Activated naive CD8-positive, alpha-beta T cell (primary cell): ENCODE measurements around the gene LAT.
A peak's percentile ranks its signal among the peaks of the same experiment; 100 is the strongest.
"Not testable (repeated sequence)": the region's sequence is repeated elsewhere in the genome, so short reads cannot be mapped to it uniquely, and the experiment has no call there.

ENCODE experiments used
- H3K27ac Mint-ChIP-seq: one replicate; pipeline ENCODE4 v1.8.0; 2021; ENCODE audit warnings: mixed read lengths
- H3K27me3 Mint-ChIP-seq: one replicate; pipeline ENCODE4 v1.8.0; 2021; ENCODE audit warnings: mixed read lengths
- H3K36me3 Mint-ChIP-seq: one replicate; pipeline ENCODE4 v1.8.0; 2021; ENCODE audit warnings: mixed read lengths
- H3K4me1 Mint-ChIP-seq: one replicate; pipeline ENCODE4 v1.8.0; 2021; ENCODE audit warnings: low read depth, mixed read lengths
- H3K4me3 Mint-ChIP-seq: one replicate; pipeline ENCODE4 v1.8.0; 2021; ENCODE audit warnings: mild to moderate bottlenecking, mixed read lengths
- H3K9me3 Mint-ChIP-seq: one replicate; pipeline ENCODE4 v1.8.0; 2021; ENCODE audit warnings: low read depth, mixed read lengths

Gene LAT

DNA sequence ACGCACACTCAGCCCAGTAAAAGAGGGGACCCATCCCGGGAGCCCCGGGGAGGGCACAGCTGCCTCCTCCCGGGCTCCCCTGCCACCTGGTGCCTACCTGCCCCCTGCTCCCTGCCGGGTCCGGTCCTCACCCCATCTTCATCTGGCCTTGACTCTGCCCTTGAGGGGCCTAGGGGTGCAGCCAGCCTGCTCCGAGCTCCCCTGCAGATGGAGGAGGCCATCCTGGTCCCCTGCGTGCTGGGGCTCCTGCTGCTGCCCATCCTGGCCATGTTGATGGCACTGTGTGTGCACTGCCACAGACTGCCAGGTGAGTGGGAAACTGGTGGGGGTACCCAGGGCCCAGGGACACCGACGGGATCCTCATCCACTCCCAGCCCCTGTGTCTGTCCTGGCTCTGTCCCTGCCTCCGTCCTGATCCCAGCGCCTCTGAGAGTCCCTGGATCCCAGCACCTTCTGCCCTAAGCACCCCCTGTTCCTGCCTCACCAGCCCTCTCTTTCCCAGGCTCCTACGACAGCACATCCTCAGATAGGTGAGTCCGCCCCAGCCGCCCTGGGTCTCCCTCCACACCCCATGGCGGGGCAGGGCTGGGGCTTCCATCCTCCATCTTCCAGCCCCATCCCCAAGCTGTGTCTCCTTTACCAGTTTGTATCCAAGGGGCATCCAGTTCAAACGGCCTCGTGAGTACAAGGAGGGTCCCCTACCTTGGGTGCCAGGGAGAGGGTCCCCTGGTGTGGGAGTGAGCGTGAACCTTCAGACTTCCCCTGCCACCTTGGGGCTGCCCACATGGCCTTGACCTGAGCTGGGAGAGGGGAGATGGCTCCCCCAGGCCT is 574 bp downstream of the LAT start:
- Mint-ChIP-seq H3K36me3 (peaks cover 30% of the 10 kb centered on the region), H3K4me3 (peak overlapping the region; percentile 89), H3K4me1 (peaks cover 42% of the 10 kb centered on the region), H3K27me3 (no peaks in the 10 kb centered on the region), H3K9me3 (no peaks in the 10 kb centered on the region), H3K27ac (peak overlapping the region; percentile 98)

DNA sequence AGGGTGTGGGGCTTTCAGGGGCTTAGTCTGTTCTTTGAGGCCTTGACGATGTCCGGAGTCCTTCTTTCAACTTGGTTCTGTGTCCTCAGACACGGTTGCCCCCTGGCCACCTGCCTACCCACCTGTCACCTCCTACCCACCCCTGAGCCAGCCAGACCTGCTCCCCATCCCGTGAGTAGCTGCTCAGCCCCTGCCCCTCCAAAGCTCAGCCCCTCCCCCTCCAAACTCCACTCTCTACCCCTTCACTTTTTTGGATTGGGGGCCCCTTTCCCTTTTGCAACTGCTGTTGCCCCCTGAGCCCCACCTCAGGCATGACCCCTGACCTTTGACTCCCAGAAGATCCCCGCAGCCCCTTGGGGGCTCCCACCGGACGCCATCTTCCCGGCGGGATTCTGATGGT is 1.2 kb downstream of the LAT start:
- Mint-ChIP-seq H3K27ac (peak overlapping the region; percentile 98), H3K27me3 (no peaks in the 10 kb centered on the region), H3K4me3 (peak overlapping the region; percentile 89), H3K36me3 (peaks cover 33% of the 10 kb centered on the region), H3K4me1 (peaks cover 48% of the 10 kb centered on the region), H3K9me3 (no peaks in the 10 kb centered on the region)

DNA sequence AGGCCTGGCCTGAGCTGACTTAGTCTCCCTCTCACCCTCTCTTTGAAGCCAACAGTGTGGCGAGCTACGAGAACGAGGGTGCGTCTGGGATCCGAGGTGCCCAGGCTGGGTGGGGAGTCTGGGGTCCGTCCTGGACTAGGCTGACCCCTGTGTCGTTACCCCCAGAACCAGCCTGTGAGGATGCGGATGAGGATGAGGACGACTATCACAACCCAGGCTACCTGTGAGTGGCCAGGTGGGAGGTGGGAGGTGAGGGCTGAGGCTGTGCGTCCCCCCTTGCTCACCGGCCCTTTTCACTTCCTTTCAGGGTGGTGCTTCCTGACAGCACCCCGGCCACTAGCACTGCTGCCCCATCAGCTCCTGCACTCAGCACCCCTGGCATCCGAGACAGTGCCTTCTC is 1.6 kb downstream of the LAT start:
- H3K36me3 Mint-ChIP-seq, result peaks cover 33% of the 10 kb centered on the region
- H3K4me1 Mint-ChIP-seq, result peaks cover 52% of the 10 kb centered on the region
- peak overlapping the region; percentile 98 for H3K27ac Mint-ChIP-seq

GRCh38 chr16:28987170-28987853 is 2.5 kb downstream of the LAT start:
- H3K36me3 Mint-ChIP-seq, result peaks cover 28% of the 10 kb centered on the region
- H3K27me3 Mint-ChIP-seq, result no peaks in the 10 kb centered on the region
- peak overlapping the region; percentile 89 for H3K4me3 Mint-ChIP-seq
- H3K27ac Mint-ChIP-seq, result peak overlapping the region; percentile 98
- H3K4me1 Mint-ChIP-seq, result peaks cover 57% of the 10 kb centered on the region
- H3K9me3 Mint-ChIP-seq, result no peaks in the 10 kb centered on the region

More for the DNA sequence above, 1.6 kb downstream of the LAT start:
- Mint-ChIP-seq H3K9me3 (no peaks in the 10 kb centered on the region), H3K27me3 (no peaks in the 10 kb centered on the region), H3K4me3 (peak overlapping the region; percentile 89)

DNA sequence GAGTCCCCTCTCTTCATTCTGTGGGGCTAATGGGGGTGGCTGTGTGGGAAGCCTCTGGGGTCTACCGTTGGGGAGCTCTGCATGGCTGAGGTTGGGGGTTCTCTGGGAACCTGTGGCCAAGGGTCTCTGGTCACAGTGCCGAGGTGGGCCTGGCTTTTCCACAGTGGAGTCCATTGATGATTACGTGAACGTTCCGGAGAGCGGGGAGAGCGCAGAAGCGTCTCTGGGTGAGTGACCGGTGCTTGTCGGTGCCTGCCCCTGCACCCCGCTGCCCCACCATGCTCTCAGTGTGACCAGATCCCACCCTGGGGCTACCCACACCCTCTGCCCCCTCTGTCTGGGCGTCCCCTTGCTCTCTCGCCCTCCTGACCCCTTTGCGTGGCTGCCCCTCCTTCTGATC is 4.5 kb downstream of the LAT start:
- Mint-ChIP-seq H3K4me3 (peak overlapping the region; percentile 89), H3K27me3 (no peaks in the 10 kb centered on the region), H3K27ac (peak overlapping the region; percentile 98), H3K36me3 (peaks cover 19% of the 10 kb centered on the region), H3K4me1 (peaks cover 61% of the 10 kb centered on the region), H3K9me3 (no peaks in the 10 kb centered on the region)

DNA sequence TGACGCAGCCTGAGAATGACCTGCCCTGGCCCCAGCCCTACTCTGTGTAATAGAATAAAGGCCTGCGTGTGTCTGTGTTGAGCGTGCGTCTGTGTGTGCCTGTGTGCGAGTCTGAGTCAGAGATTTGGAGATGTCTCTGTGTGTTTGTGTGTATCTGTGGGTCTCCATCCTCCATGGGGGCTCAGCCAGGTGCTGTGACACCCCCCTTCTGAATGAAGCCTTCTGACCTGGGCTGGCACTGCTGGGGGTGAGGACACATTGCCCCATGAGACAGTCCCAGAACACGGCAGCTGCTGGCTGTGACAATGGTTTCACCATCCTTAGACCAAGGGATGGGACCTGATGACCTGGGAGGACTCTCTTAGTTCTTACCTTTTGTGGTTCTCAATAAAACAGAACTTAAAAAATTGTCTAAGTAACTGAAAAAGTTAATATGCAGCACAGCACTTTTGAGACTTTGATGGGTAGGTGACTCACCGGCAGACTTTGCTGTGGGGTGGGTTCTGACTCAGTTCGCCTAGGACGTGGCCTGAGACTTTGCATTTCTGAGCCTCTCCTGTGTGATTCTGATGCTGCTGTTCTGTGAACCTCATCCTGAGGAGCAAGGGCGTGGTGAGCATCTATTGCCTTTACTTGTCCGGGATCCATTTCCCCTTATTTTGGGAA is 5.7 kb downstream of the LAT start:
- H3K4me1 Mint-ChIP-seq, result peaks cover 63% of the 10 kb centered on the region
- peaks cover 19% of the 10 kb centered on the region for H3K36me3 Mint-ChIP-seq

DNA sequence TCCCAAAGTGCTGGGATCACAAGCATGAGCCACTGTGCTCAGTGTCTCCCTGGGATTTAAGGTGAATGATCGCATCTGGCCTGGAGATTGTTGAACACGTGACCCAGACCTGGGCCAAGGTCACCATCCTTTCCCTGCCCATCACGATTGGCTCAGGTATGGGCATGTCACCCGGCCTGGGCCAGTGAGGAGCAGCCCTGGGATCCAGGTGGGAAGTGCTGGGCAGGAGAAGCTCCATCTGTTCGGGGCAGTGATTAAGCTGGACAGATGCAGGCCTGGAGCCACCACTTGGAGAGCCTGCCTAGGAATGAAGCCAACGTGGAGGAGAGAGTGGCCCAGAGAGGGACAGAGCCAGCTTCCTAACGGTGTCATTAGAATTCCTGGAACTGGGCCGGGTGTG is 6.8 kb downstream of the LAT start:
- Mint-ChIP-seq H3K27me3 (no peaks in the 10 kb centered on the region), H3K27ac (peak overlapping the region; percentile 98), H3K4me1 (peaks cover 63% of the 10 kb centered on the region), H3K36me3 (peaks cover 19% of the 10 kb centered on the region), H3K4me3 (no peak overlapping the region), H3K9me3 (no peaks in the 10 kb centered on the region)

More for the DNA sequence above, 5.7 kb downstream of the LAT start:
- no peaks in the 10 kb centered on the region for H3K9me3 Mint-ChIP-seq
- H3K4me3 Mint-ChIP-seq, result peak overlapping the region; percentile 89
- no peaks in the 10 kb centered on the region for H3K27me3 Mint-ChIP-seq
- H3K27ac Mint-ChIP-seq, result peak overlapping the region; percentile 98

GRCh38 chr16:28992496-28992895 is 7.6 kb downstream of the LAT start:
- Mint-ChIP-seq H3K36me3 (peaks cover 15% of the 10 kb centered on the region), H3K27me3 (no peaks in the 10 kb centered on the region), H3K4me1 (peaks cover 61% of the 10 kb centered on the region), H3K27ac (peak overlapping the region; percentile 98), H3K4me3 (peak overlapping the region; percentile 52), H3K9me3 (no peaks in the 10 kb centered on the region)

DNA sequence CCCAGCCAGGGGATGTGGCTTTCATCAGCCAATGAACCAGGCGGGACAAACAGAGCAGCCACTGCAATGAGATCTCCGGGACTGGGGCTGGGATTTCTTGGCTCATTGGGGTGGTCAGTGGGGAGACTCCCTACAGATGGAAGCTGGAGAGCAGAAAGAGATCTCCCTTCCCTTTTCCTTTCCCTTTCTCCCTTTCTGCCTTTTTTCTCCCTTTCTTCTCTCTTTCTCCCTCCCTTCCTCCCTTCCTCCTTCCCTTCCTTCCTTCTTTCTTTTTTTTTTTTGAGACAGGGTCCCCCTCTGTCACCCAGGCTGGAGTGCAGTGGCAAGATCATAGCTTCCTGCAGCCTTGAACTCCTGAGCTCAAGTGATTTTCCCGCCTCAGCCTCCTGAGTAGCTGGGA is 14.0 kb downstream of the LAT start:
- H3K4me3 Mint-ChIP-seq, result no peak overlapping the region

DNA sequence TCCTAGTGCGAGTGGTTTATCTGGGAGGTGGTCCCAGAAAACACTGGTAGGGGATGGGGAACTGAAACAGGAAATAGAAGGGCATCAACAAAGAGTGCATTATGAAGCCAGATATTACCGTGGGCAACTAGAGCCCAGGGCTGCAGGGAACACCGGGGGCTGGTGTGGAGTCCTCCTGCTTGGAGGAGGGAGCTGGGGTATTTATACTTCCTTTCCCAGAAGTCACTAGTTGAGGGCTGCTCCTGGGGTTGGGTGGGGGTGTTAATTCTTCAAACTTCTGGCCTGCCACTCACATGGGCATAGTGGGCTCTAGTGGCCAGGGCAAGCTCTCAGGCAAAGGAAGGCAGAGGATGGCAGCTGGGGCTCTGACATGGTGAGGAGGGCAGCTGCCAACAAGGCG is 14.7 kb downstream of the LAT start:
- Mint-ChIP-seq H3K4me3 (no peak overlapping the region), H3K4me1 (peaks cover 23% of the 10 kb centered on the region), H3K36me3 (no peaks in the 10 kb centered on the region), H3K27me3 (no peaks in the 10 kb centered on the region), H3K9me3 (no peaks in the 10 kb centered on the region), H3K27ac (peak overlapping the region; percentile 50)

More for the DNA sequence above, 14.0 kb downstream of the LAT start:
- Mint-ChIP-seq H3K27ac (peak overlapping the region; percentile 50), H3K9me3 (no peaks in the 10 kb centered on the region), H3K4me1 (peaks cover 25% of the 10 kb centered on the region), H3K27me3 (no peaks in the 10 kb centered on the region), H3K36me3 (no peaks in the 10 kb centered on the region)

DNA sequence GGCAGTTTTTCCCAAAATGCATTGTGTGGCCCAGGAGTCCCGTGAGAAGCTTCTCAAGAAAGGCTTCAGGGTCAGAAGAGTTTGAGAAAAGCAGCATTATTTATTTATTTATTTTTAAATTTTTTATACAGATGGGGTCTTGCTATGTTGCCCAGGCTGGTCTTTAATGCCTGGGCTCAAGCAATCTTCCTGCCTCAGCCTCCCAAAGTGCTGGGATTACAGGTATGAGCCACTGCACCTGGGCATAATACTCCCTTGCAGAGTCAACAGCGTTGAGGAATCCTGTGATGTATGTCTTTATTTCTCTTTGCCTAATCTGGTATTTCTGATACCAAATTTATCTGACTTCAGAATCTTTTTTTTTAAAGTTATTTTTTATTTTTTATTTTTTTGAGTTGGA is 15.2 kb downstream of the LAT start:
- Mint-ChIP-seq H3K27me3 (no peaks in the 10 kb centered on the region), H3K4me3 (no peak overlapping the region), H3K36me3 (no peaks in the 10 kb centered on the region), H3K9me3 (no peaks in the 10 kb centered on the region), H3K27ac (no peak overlapping the region), H3K4me1 (peaks cover 24% of the 10 kb centered on the region)

DNA sequence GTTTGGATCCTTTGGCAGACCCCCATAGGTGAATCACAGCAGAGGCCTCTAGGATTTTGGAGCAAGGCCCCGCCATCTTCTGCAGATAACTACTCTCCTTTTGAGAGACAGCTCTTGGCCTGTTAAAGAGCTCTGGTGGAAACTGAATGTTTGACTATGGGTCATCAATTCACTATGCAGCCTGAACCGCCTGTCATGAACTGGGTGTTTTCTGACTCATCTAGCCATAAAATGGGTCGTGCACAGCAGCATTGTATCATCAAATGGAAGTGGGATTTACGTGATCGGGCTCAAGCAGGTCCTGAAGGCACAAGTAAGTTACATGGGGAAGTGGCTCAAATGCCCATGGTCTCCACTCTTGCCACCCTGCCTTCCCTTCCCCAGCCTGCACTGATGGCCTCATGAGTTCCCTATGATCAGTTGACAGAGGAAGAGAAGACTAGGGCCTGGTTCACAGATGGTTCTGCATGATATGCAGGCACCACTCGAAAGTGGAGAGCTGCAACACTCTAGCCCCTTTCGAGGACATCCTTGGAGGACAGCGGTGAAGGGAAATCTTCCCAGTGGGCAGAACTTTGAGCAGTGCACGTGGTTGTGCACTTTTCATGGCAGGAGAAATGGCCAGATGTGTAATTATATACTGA is 19.8 kb downstream of the LAT start:
- H3K36me3 Mint-ChIP-seq, H3K4me3 Mint-ChIP-seq: not testable (repeated sequence)
- peak overlapping the region; percentile 18 for H3K27ac Mint-ChIP-seq

GRCh38 chr16:29007730-29008593 is 23.1 kb downstream of the LAT start:
- no peaks in the 10 kb centered on the region for H3K9me3 Mint-ChIP-seq
- peak overlapping the region; percentile 98 for H3K27ac Mint-ChIP-seq
- no peaks in the 10 kb centered on the region for H3K36me3 Mint-ChIP-seq
- no peaks in the 10 kb centered on the region for H3K27me3 Mint-ChIP-seq
- peaks cover 51% of the 10 kb centered on the region for H3K4me1 Mint-ChIP-seq
- peak overlapping the region; percentile 81 for H3K4me3 Mint-ChIP-seq

More for the DNA sequence above, 19.8 kb downstream of the LAT start:
- peaks cover 32% of the 10 kb centered on the region for H3K4me1 Mint-ChIP-seq
- H3K9me3 Mint-ChIP-seq, H3K27me3 Mint-ChIP-seq: not testable (repeated sequence)
